Mesenchymal stem cell (in vitro differentiated cells and primary cell): ENCODE measurements around the gene BRAT1.

Source experiments
- DNase-seq: peaks from one replicate; pipeline ENCODE4 v3.0.0-alpha.2; 2013
- H2AFZ ChIP-seq: one replicate; pipeline ENCODE4 v1.6.1; 2013; ENCODE audit warnings: low read depth, mild to moderate bottlenecking, control low read depth, inconsistent platforms, low read length, moderate library complexity
- H2AK5ac ChIP-seq: 2 replicates; pipeline ENCODE4 v1.6.1; 2013; ENCODE audit warnings: low read length, moderate library complexity, mild to moderate bottlenecking, inconsistent platforms; ENCODE audit not compliant: severe bottlenecking
- H2BK120ac ChIP-seq: one replicate; pipeline ENCODE4 v1.6.1; 2013; ENCODE audit warnings: low read depth, mild to moderate bottlenecking, inconsistent platforms, low read length, moderate library complexity
- H2BK12ac ChIP-seq, 2 experiments: one replicate each; pipeline ENCODE4 v1.6.1; 2013; ENCODE audit warnings: inconsistent platforms in 2 of 2, low read length in 2 of 2, mild to moderate bottlenecking in 2 of 2, moderate library complexity in 2 of 2, control low read depth in 1 of 2
- H2BK15ac ChIP-seq: one replicate; pipeline ENCODE4 v1.6.1; 2013; ENCODE audit warnings: mild to moderate bottlenecking, low read depth, inconsistent platforms; ENCODE audit not compliant: poor library complexity, severe bottlenecking
- H2BK5ac ChIP-seq: 2 replicates; pipeline ENCODE4 v1.6.1; 2013; ENCODE audit warnings: low read depth, mild to moderate bottlenecking, low read length, control low read depth, inconsistent platforms; ENCODE audit not compliant: poor library complexity, severe bottlenecking
- H3K14ac ChIP-seq, 2 experiments: one replicate each; pipeline ENCODE4 v1.6.1; 2013; ENCODE audit warnings: inconsistent platforms in 2 of 2, low read length in 2 of 2, control low read depth in 1 of 2, mild to moderate bottlenecking in 1 of 2, moderate library complexity in 1 of 2
- H3K18ac ChIP-seq, 2 experiments: one replicate each; pipeline ENCODE4 v1.6.1; 2013; ENCODE audit warnings: inconsistent platforms in 2 of 2, low read length in 2 of 2, control low read depth in 1 of 2, low read depth in 1 of 2, mild to moderate bottlenecking in 1 of 2
- H3K23ac ChIP-seq, 2 experiments: one replicate each; pipeline ENCODE4 v1.6.1; 2013; ENCODE audit warnings: inconsistent platforms in 2 of 2, low read length in 2 of 2, mild to moderate bottlenecking in 2 of 2, moderate library complexity in 2 of 2, control low read depth in 1 of 2
- H3K27ac ChIP-seq: 2 replicates; pipeline ENCODE4 v1.5.1; 2013; ENCODE audit warnings: mild to moderate bottlenecking, moderate library complexity, low read length, control low read depth, inconsistent platforms; ENCODE audit not compliant: poor library complexity, severe bottlenecking
- H3K27me3 ChIP-seq, 2 experiments: 2 replicates each; pipeline versions ENCODE4 v1.6.1 to v1.7.0; 2013; ENCODE audit warnings: low read length in 2 of 2, mild to moderate bottlenecking in 2 of 2, moderate library complexity in 2 of 2, control low read depth in 1 of 2, inconsistent platforms in 1 of 2; ENCODE audit not compliant: control insufficient read depth in 1 of 2, insufficient read depth in 1 of 2
- H3K36me3 ChIP-seq, 2 experiments: 2 replicates each; pipeline versions ENCODE4 v1.6.1 to v1.7.0; 2013; ENCODE audit warnings: low read length in 2 of 2, control low read depth in 1 of 2, inconsistent platforms in 1 of 2, low read depth in 1 of 2, mild to moderate bottlenecking in 1 of 2; ENCODE audit not compliant: insufficient read depth in 2 of 2, control insufficient read depth in 1 of 2
- H3K4ac ChIP-seq, 2 experiments: one replicate each; pipeline ENCODE4 v1.6.1; 2013; ENCODE audit warnings: inconsistent platforms in 2 of 2, low read length in 2 of 2, mild to moderate bottlenecking in 2 of 2, moderate library complexity in 2 of 2, control low read depth in 1 of 2, low read depth in 1 of 2
- H3K4me1 ChIP-seq: 2 replicates; pipeline ENCODE4 v1.6.1; 2013; ENCODE audit warnings: low read depth, low read length, control low read depth; ENCODE audit not compliant: control insufficient read depth, insufficient read depth
- H3K4me2 ChIP-seq: 2 replicates; pipeline ENCODE4 v1.6.1; 2013; ENCODE audit warnings: low read length, mild to moderate bottlenecking, inconsistent platforms; ENCODE audit not compliant: poor library complexity, severe bottlenecking
- H3K4me3 ChIP-seq, 2 experiments: 2 replicates each; pipeline versions ENCODE4 v1.5.1 to v1.7.0; 2013; ENCODE audit warnings: low read length in 2 of 2, mild to moderate bottlenecking in 2 of 2, control low read depth in 1 of 2, low read depth in 1 of 2; ENCODE audit not compliant: insufficient read depth in 1 of 2
- H3K79me1 ChIP-seq: replicated peaks from 2 replicates; pipeline ENCODE4 v1.6.1; 2013; ENCODE audit warnings: mild to moderate bottlenecking, control low read depth, low read length, inconsistent platforms; ENCODE audit not compliant: poor library complexity, severe bottlenecking
- H3K9ac ChIP-seq: 2 replicates; pipeline ENCODE4 v1.7.0; 2013; ENCODE audit warnings: mild to moderate bottlenecking, low read length, moderate library complexity
- H3K9me3 ChIP-seq: 2 replicates; pipeline ENCODE4 v1.7.0; 2013; ENCODE audit warnings: mild to moderate bottlenecking, low read length; ENCODE audit not compliant: control insufficient read depth
- H4K8ac ChIP-seq: one replicate; pipeline ENCODE4 v1.6.1; 2013; ENCODE audit warnings: inconsistent platforms, mild to moderate bottlenecking, low read length, moderate library complexity
- H4K91ac ChIP-seq: one replicate; pipeline ENCODE4 v1.6.1; 2013; ENCODE audit warnings: mild to moderate bottlenecking, low read length, inconsistent platforms
- WGBS: methylation state at CpG from one replicate; pipeline ENCODE4 v1.1.7; 2013; ENCODE audit warnings: mixed read lengths; 5-methylcytosine and 5-hydroxymethylcytosine counted together

BRAT1 gene

GRCh38 chr7:2572101-2572842 is 16.9 kb upstream of the BRAT1 start:
- H2AK5ac ChIP-seq = no peak overlapping the region
- no peak overlapping the region for H3K4ac ChIP-seq
- H3K23ac ChIP-seq = no peak overlapping the region
- no peak overlapping the region for H2BK5ac ChIP-seq
- WGBS = 71% methylated on average over 19 of the region's 22 CpGs
- no peak overlapping the region for H3K9ac ChIP-seq
- no peaks in the 10 kb centered on the region for H3K27me3 ChIP-seq
- H3K79me1 ChIP-seq = peaks cover 33% of the 10 kb centered on the region
- no peak overlapping the region for H2BK12ac ChIP-seq
- H3K4me3 ChIP-seq = no peak overlapping the region
- no peak overlapping the region for H2AFZ ChIP-seq
- H4K91ac ChIP-seq = no peak overlapping the region
- H3K36me3 ChIP-seq = peaks cover 48 to 58% of the 10 kb centered on the region in 2 experiments
- H4K8ac ChIP-seq = peak overlapping the region; percentile 82
- peak overlapping the region; percentile 46 for H3K4me2 ChIP-seq
- H3K18ac ChIP-seq = peak overlapping the region; percentile 52 to 71
- H2BK120ac ChIP-seq = no peak overlapping the region
- H3K4me1 ChIP-seq = peaks cover 16% of the 10 kb centered on the region
- H3K9me3 ChIP-seq = no peaks in the 10 kb centered on the region
- peak; percentile 79 for DNase-seq
- H3K27ac ChIP-seq = peak overlapping the region; percentile 13
- no peak overlapping the region for H2BK15ac ChIP-seq
- no peak overlapping the region for H3K14ac ChIP-seq

DNA sequence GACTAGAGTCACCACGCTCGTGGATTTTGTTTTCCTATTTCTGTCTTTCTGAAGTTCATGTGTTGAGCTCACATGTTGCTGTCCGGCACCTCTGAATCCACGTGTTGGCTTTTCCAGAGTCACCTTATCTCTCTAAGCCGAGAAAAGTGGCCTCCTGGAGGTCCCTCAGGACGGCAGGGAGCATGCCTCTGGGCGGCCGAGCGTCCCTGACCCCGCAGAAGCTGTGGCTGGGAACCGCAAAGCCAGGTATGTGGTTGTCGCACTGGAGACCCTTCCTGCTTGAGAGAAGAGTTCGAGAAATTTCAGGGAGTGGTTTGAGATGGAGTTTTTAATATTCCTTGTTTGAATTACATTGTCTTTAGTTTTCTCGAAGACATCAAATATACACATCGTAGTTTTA is 16.1 kb upstream of the BRAT1 start:
- Histone ChIP-seq H2BK120ac (no peak overlapping the region), H2BK12ac (no peak overlapping the region), H3K14ac (no peak overlapping the region), H3K23ac (no peak overlapping the region), H3K27me3 (no peaks in the 10 kb centered on the region), H4K91ac (no peak overlapping the region), H3K4me2 (no peak overlapping the region), H3K4ac (no peak overlapping the region), H2BK5ac (no peak overlapping the region), H3K79me1 (peaks cover 30% of the 10 kb centered on the region), H3K9me3 (no peaks in the 10 kb centered on the region), H3K4me1 (peaks cover 18% of the 10 kb centered on the region), H3K27ac (no peak overlapping the region), H2AFZ (no peak overlapping the region), H3K4me3 (no peak overlapping the region), H2AK5ac (peak overlapping the region; percentile 32), H4K8ac (no peak overlapping the region), H2BK15ac (no peak overlapping the region), H3K9ac (no peak overlapping the region), H3K36me3 (peaks cover 43 to 53% of the 10 kb centered on the region in 2 experiments), H3K18ac (no peak overlapping the region)
- DNase-seq = no peak
- WGBS = 85% methylated on average over 15 of the region's 15 CpGs

- WGBS = 94% methylated on average over 7 of the region's 16 CpGs
- no peak overlapping the region for H3K27ac ChIP-seq
- H3K18ac ChIP-seq = no peak overlapping the region
- H2BK5ac ChIP-seq = no peak overlapping the region
- H2AFZ ChIP-seq = no peak overlapping the region
- H3K79me1 ChIP-seq = peaks cover 28% of the 10 kb centered on the region
- H2BK12ac ChIP-seq = no peak overlapping the region
- no peak overlapping the region for H4K8ac ChIP-seq
- DNase-seq = no peak
- no peak overlapping the region for H3K9ac ChIP-seq
- no peak overlapping the region for H3K4me2 ChIP-seq
- H3K9me3 ChIP-seq = no peaks in the 10 kb centered on the region
- peaks cover 34 to 45% of the 10 kb centered on the region in 2 experiments for H3K36me3 ChIP-seq
- H2AK5ac ChIP-seq = no peak overlapping the region
- H4K91ac ChIP-seq = no peak overlapping the region
- no peaks in the 10 kb centered on the region for H3K27me3 ChIP-seq
- no peak overlapping the region for H3K4ac ChIP-seq
- H2BK120ac ChIP-seq = no peak overlapping the region
- H3K14ac ChIP-seq = no peak overlapping the region
- peaks cover 20% of the 10 kb centered on the region for H3K4me1 ChIP-seq
- H2BK15ac ChIP-seq = no peak overlapping the region
- no peak overlapping the region for H3K23ac ChIP-seq
- H3K4me3 ChIP-seq = no peak overlapping the region
These were observed 14.7 kb upstream of the BRAT1 start for GRCh38 chr7:2570021-2570420.

GRCh38 chr7:2569421-2569820 is 14.1 kb upstream of the BRAT1 start:
- Histone ChIP-seq H3K79me1 (peaks cover 32% of the 10 kb centered on the region), H3K9me3 (no peaks in the 10 kb centered on the region), H2BK15ac (no peak overlapping the region), H3K4ac (no peak overlapping the region), H2BK5ac (no peak overlapping the region), H3K9ac (no peak overlapping the region), H4K8ac (no peak overlapping the region), H3K14ac (no peak overlapping the region), H4K91ac (no peak overlapping the region), H2BK12ac (no peak overlapping the region), H2BK120ac (no peak overlapping the region), H3K4me2 (no peak overlapping the region), H3K27ac (no peak overlapping the region), H3K18ac (no peak overlapping the region), H3K27me3 (no peaks in the 10 kb centered on the region), H2AK5ac (no peak overlapping the region), H3K23ac (no peak overlapping the region), H3K36me3 (peaks cover 30 to 40% of the 10 kb centered on the region in 2 experiments), H2AFZ (no peak overlapping the region), H3K4me3 (no peak overlapping the region), H3K4me1 (peaks cover 22% of the 10 kb centered on the region)
- 93% methylated on average over 13 of the region's 14 CpGs for WGBS
- DNase-seq = no peak
